Neutrophil (primary cell): ENCODE measurements around the gene MASP1.

Source experiments
- H3K27ac ChIP-seq: fragments of 200-600 bp; sonication (generic); 2 replicates; pipeline ENCODE4 v1.5.1; 2016; ENCODE audit warnings: mild to moderate bottlenecking, moderate library complexity
- H3K27me3 ChIP-seq: fragments of 200-600 bp; sonication (generic); 2 replicates; pipeline ENCODE4 v1.6.0; 2016; ENCODE audit warnings: mild to moderate bottlenecking
- H3K36me3 ChIP-seq: fragments of 200-600 bp; sonication (generic); 2 replicates; pipeline ENCODE4 v1.5.1; 2017
- H3K4me1 ChIP-seq, 2 experiments: fragments of 200-600 bp in 1 of 2; sonication (generic) in 1 of 2; 1 replicate in 1 of 2; 2 replicates in 1 of 2; pipeline versions ENCODE4 v1.5.1 to v1.6.1; 2013 to 2016; ENCODE audit warnings: low read depth in 1 of 2, low read length in 1 of 2, mild to moderate bottlenecking in 1 of 2, moderate library complexity in 1 of 2; ENCODE audit not compliant: control insufficient read depth in 1 of 2, insufficient read depth in 1 of 2
- H3K4me3 ChIP-seq, 2 experiments: fragments of 200-600 bp in 1 of 2; sonication (generic) in 1 of 2; 1 replicate in 1 of 2; 2 replicates in 1 of 2; pipeline ENCODE4 v1.5.1; 2013 to 2016; ENCODE audit warnings: low read depth in 1 of 2, low read length in 1 of 2, mild to moderate bottlenecking in 1 of 2, moderate library complexity in 1 of 2
- H3K9me3 ChIP-seq: fragments of 200-600 bp; sonication (generic); 2 replicates; pipeline ENCODE4 v1.5.1; 2016
- CTCF ChIP-seq: fragments of 200-600 bp; sonication (generic); IDR thresholded peaks from 2 replicates; pipeline ENCODE4 v1.5.1; 2016; ENCODE audit warnings: antibody characterized with exemption

Gene MASP1

GRCh38 chr3:187238239-187238638 lies 53.3 kb downstream of the MASP1 start:
- Histone ChIP-seq H3K4me3 (no peak overlapping the region), H3K9me3 (no peaks in the 10 kb centered on the region), H3K27me3 (no peaks in the 10 kb centered on the region), H3K27ac (no peak overlapping the region), H3K36me3 (no peaks in the 10 kb centered on the region), H3K4me1 (no peaks in the 10 kb centered on the region)
- TF ChIP-seq CTCF: no peak

GRCh38 chr3:187237741-187238140 lies 53.8 kb downstream of the MASP1 start:
- H3K9me3 ChIP-seq: no peaks in the 10 kb centered on the region
- H3K36me3 ChIP-seq: no peaks in the 10 kb centered on the region
- H3K4me3 ChIP-seq: no peak overlapping the region
- no peak overlapping the region for H3K27ac ChIP-seq
- H3K27me3 ChIP-seq: no peaks in the 10 kb centered on the region
- H3K4me1 ChIP-seq: no peaks in the 10 kb centered on the region
- no peak for TF ChIP-seq CTCF

GRCh38 chr3:187236962-187237361 lies 54.6 kb downstream of the MASP1 start:
- Histone ChIP-seq H3K4me1 (no peaks in the 10 kb centered on the region), H3K9me3 (no peaks in the 10 kb centered on the region), H3K36me3 (no peaks in the 10 kb centered on the region), H3K27me3 (no peaks in the 10 kb centered on the region), H3K27ac (no peak overlapping the region), H3K4me3 (no peak overlapping the region)
- no peak for TF ChIP-seq CTCF

- Histone ChIP-seq H3K36me3 (no peaks in the 10 kb centered on the region), H3K4me1 (no peaks in the 10 kb centered on the region), H3K4me3 (no peak overlapping the region), H3K27me3 (peaks cover 10% of the 10 kb centered on the region), H3K9me3 (no peaks in the 10 kb centered on the region), H3K27ac (no peak overlapping the region)
- no peak for TF ChIP-seq CTCF
These were observed 61.5 kb downstream of the MASP1 start for GRCh38 chr3:187230011-187230410.

- Histone ChIP-seq H3K27ac (no peak overlapping the region), H3K4me3 (no peak overlapping the region), H3K27me3 (peaks cover 10% of the 10 kb centered on the region), H3K36me3 (no peaks in the 10 kb centered on the region), H3K4me1 (no peaks in the 10 kb centered on the region), H3K9me3 (no peaks in the 10 kb centered on the region)
- TF ChIP-seq CTCF: no peak
These were observed 62.8 kb downstream of the MASP1 start for GRCh38 chr3:187228740-187229139.

- H3K27ac ChIP-seq: no peak overlapping the region
These were observed 63.8 kb downstream of the MASP1 start for GRCh38 chr3:187227658-187228258.

More at GRCh38 chr3:187227658-187228258, 63.8 kb downstream of the MASP1 start:
- H3K36me3 ChIP-seq: no peaks in the 10 kb centered on the region
- no peaks in the 10 kb centered on the region for H3K4me1 ChIP-seq
- H3K4me3 ChIP-seq: no peak overlapping the region
- H3K9me3 ChIP-seq: no peaks in the 10 kb centered on the region
- TF ChIP-seq CTCF: no peak
- H3K27me3 ChIP-seq: peaks cover 10% of the 10 kb centered on the region
